ENCODE measurements around the gene HBQ1. TPM values are rescaled to one million over a fixed set of nuclear protein-coding genes. Genes with fewer than 3 reads are reported as not detected.
"Not testable (repeated sequence)": the region's sequence is repeated elsewhere in the genome, so short reads cannot be mapped to it uniquely, and the experiment has no call there.

The HBQ1 gene
- total RNA-seq, 1 donor: 0.63 TPM

GRCh38 chr16:203246-203645 is 23.0 kb downstream of the HBQ1 start:
- H3K4me3 ChIP-seq (ENCODE audit: low read depth, low read length): no peak overlapping the region
- DNase-seq (ENCODE audit: low read depth): no peak
- TF ChIP-seq CTCF (IDR thresholded peaks at IDR 0.05; ENCODE audit: insufficient read depth, low read length): no peak

GRCh38 chr16:204046-204445 is 23.8 kb downstream of the HBQ1 start:
- DNase-seq (ENCODE audit: low read depth): not testable (repeated sequence)

GRCh38 chr16:209359-209758 is 29.1 kb downstream of the HBQ1 start:
- not testable (repeated sequence) for H3K4me3 ChIP-seq (ENCODE audit: low read depth, low read length); DNase-seq (ENCODE audit: low read depth)

More at GRCh38 chr16:204046-204445, 23.8 kb downstream of the HBQ1 start:
- H3K4me3 ChIP-seq (ENCODE audit: low read depth, low read length): not testable (repeated sequence)

GRCh38 chr16:211631-212180 is 31.4 kb downstream of the HBQ1 start:
- H3K4me3 ChIP-seq (ENCODE audit: low read depth, low read length); DNase-seq (ENCODE audit: low read depth): not testable (repeated sequence)

GRCh38 chr16:212999-213398 is 32.7 kb downstream of the HBQ1 start:
- no peak for TF ChIP-seq CTCF (IDR thresholded peaks at IDR 0.05; ENCODE audit: insufficient read depth, low read length)
- no peak overlapping the region for H3K4me3 ChIP-seq (ENCODE audit: low read depth, low read length)
- no peak for DNase-seq (ENCODE audit: low read depth)

- no peak for TF ChIP-seq CTCF (IDR thresholded peaks at IDR 0.05; ENCODE audit: insufficient read depth, low read length)
- H3K4me3 ChIP-seq (ENCODE audit: low read depth, low read length): no peak overlapping the region
- no peak for DNase-seq (ENCODE audit: low read depth)
These were observed 39.8 kb downstream of the HBQ1 start for GRCh38 chr16:220021-220420.

GRCh38 chr16:228151-228851 is 48.0 kb downstream of the HBQ1 start:
- DNase-seq (ENCODE audit: low read depth): no peak

More at GRCh38 chr16:228151-228851, 48.0 kb downstream of the HBQ1 start:
- TF ChIP-seq CTCF (IDR thresholded peaks at IDR 0.05; ENCODE audit: insufficient read depth, low read length): no peak
- H3K4me3 ChIP-seq (ENCODE audit: low read depth, low read length): peak overlapping the region; percentile 86
